CD4-positive, alpha-beta T cell treated with Interleukin-17A for 1 hour (primary cell): Measurements from ENCODE around the gene POSTN.

ENCODE experiments used
- DNase-seq: peaks from one replicate; pipeline ENCODE4 v3.0.0-alpha.2; 2020

POSTN gene

GRCh38 chr13:37598597-37598996, at the start of gene POSTN:
Gene POSTN, minus strand, starts transcription at chr13:37598768. Its CDS starts 42 bp downstream, at chr13:37598726.
- no peak for DNase-seq

- DNase-seq = no peak
Observed at GRCh38 chr13:37647031-37647650, 48.6 kb upstream of the POSTN start.

GRCh38 chr13:37646531-37646930, 48.0 kb upstream of the POSTN start:
- no peak for DNase-seq

GRCh38 chr13:37645181-37645740, 46.7 kb upstream of the POSTN start:
- no peak for DNase-seq

- DNase-seq = no peak
Observed at GRCh38 chr13:37641391-37641790, 42.8 kb upstream of the POSTN start.

- DNase-seq = no peak
Observed at GRCh38 chr13:37640499-37640898, 41.9 kb upstream of the POSTN start.

- DNase-seq = no peak
Observed at GRCh38 chr13:37636701-37637100, 38.1 kb upstream of the POSTN start.

- DNase-seq = no peak
Observed at GRCh38 chr13:37632294-37632693, 33.7 kb upstream of the POSTN start.

GRCh38 chr13:37627428-37627827, 28.9 kb upstream of the POSTN start:
- DNase-seq = no peak

GRCh38 chr13:37621811-37622361, 23.3 kb upstream of the POSTN start:
- DNase-seq = no peak

- no peak for DNase-seq
Observed at GRCh38 chr13:37618554-37618953, 20.0 kb upstream of the POSTN start.

- no peak for DNase-seq
Observed at GRCh38 chr13:37617173-37617572, 18.6 kb upstream of the POSTN start.

- DNase-seq = no peak
Observed at GRCh38 chr13:37616131-37616530, 17.6 kb upstream of the POSTN start.

GRCh38 chr13:37615276-37615675, 16.7 kb upstream of the POSTN start:
- DNase-seq = no peak

- DNase-seq = no peak
Observed at GRCh38 chr13:37613638-37614037, 15.1 kb upstream of the POSTN start.

GRCh38 chr13:37613236-37613635, 14.7 kb upstream of the POSTN start:
- no peak for DNase-seq

GRCh38 chr13:37608750-37609339, 10.3 kb upstream of the POSTN start:
- DNase-seq = no peak

GRCh38 chr13:37602733-37603381, 4.3 kb upstream of the POSTN start:
- no peak for DNase-seq

- DNase-seq = no peak
Observed at GRCh38 chr13:37601648-37602440, 3.3 kb upstream of the POSTN start.

GRCh38 chr13:37599519-37599918, 951 bp upstream of the POSTN start:
- DNase-seq = no peak

GRCh38 chr13:37597477-37598025, 1.0 kb downstream of the POSTN start:
- DNase-seq = no peak

- no peak for DNase-seq
Observed at GRCh38 chr13:37596805-37597204, 1.8 kb downstream of the POSTN start.

GRCh38 chr13:37595162-37595561, 3.4 kb downstream of the POSTN start:
- DNase-seq = no peak
